ENCODE measurements around the gene MYO1F.

DNA sequence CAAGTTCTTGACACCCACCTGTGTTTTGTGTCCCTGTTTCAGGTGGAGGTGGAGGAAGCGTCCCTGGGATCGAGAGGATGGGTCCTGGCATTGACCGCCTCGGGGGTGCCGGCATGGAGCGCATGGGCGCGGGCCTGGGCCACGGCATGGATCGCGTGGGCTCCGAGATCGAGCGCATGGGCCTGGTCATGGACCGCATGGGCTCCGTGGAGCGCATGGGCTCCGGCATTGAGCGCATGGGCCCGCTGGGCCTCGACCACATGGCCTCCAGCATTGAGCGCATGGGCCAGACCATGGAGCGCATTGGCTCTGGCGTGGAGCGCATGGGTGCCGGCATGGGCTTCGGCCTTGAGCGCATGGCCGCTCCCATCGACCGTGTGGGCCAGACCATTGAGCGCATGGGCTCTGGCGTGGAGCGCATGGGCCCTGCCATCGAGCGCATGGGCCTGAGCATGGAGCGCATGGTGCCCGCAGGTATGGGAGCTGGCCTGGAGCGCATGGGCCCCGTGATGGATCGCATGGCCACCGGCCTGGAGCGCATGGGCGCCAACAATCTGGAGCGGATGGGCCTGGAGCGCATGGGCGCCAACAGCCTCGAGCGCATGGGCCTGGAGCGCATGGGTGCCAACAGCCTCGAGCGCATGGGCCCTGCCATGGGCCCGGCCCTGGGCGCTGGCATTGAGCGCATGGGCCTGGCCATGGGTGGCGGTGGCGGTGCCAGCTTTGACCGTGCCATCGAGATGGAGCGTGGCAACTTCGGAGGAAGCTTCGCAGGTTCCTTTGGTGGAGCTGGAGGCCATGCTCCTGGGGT, 91.5 kb downstream of the MYO1F start:
- no peak for TF ChIP-seq POLR2A (IDR thresholded peaks at IDR 0.05)
- TF ChIP-seq, protein P1, sequence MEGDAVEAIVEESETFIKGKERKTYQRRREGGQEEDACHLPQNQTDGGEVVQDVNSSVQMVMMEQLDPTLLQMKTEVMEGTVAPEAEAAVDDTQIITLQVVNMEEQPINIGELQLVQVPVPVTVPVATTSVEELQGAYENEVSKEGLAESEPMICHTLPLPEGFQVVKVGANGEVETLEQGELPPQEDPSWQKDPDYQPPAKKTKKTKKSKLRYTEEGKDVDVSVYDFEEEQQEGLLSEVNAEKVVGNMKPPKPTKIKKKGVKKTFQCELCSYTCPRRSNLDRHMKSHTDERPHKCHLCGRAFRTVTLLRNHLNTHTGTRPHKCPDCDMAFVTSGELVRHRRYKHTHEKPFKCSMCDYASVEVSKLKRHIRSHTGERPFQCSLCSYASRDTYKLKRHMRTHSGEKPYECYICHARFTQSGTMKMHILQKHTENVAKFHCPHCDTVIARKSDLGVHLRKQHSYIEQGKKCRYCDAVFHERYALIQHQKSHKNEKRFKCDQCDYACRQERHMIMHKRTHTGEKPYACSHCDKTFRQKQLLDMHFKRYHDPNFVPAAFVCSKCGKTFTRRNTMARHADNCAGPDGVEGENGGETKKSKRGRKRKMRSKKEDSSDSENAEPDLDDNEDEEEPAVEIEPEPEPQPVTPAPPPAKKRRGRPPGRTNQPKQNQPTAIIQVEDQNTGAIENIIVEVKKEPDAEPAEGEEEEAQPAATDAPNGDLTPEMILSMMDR (IDR thresholded peaks at IDR 0.05), result no peak
